ENCODE data around the gene UBE2I.

DNA sequence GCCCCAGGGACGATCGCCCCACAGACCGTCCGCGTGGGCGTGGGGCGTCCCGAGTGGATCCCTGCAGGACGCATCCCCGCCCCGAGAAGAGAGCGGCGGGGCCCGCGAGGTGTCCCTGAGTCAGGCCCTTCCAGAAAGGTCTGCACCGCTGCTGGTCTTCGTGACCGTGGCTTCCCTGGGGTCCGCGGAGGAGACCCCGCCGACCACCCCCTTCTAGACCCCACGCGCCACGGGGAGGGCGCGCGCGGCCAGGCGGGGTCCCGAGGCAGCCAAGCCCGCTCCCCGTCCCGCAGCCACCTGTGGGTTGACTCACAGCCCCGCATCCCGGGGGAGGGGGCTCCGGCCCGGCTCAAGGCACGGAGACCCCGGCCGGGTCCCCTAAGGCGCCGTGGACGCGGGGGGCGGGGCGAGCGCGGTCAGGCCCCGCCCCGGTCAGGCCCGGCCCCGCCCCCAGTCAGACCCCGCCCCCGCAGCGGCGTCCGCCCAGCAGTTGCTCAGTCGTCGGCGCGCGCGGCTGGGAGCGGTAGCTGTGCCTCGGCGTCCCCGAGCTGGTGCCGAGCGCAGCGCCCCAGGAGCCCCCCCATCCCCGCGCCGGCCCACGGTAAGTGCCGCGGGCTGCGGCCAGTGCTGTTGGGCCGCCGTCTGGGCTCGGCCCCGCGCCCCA lies 23.8 kb downstream of the UBE2I start, which contains the start of gene BAIAP3:
- TF ChIP-seq, protein P1, sequence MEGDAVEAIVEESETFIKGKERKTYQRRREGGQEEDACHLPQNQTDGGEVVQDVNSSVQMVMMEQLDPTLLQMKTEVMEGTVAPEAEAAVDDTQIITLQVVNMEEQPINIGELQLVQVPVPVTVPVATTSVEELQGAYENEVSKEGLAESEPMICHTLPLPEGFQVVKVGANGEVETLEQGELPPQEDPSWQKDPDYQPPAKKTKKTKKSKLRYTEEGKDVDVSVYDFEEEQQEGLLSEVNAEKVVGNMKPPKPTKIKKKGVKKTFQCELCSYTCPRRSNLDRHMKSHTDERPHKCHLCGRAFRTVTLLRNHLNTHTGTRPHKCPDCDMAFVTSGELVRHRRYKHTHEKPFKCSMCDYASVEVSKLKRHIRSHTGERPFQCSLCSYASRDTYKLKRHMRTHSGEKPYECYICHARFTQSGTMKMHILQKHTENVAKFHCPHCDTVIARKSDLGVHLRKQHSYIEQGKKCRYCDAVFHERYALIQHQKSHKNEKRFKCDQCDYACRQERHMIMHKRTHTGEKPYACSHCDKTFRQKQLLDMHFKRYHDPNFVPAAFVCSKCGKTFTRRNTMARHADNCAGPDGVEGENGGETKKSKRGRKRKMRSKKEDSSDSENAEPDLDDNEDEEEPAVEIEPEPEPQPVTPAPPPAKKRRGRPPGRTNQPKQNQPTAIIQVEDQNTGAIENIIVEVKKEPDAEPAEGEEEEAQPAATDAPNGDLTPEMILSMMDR (IDR thresholded peaks at IDR 0.05): no peak
- no peak for TF ChIP-seq ZFX (IDR thresholded peaks at IDR 0.05; ENCODE audit: borderline replicate concordance)
